RWPE1 (cell line): Measurements from ENCODE around the gene ERGIC3.

ENCODE experiments used
- CTCF ChIA-PET: fragments of 350-600 bp; sonication (Branson Sonifier 250); formaldehyde crosslinking; extraction: SDS; loops from one replicate; lab custom pipeline; 2021; lab: Yijun Ruan, JAX
- POLR2A ChIA-PET: fragments of 400-600 bp; formaldehyde crosslinking; extraction: SDS; loops from one replicate; lab custom pipeline; 2020; ENCODE audit warnings: antibody characterized with exemption; ENCODE audit not compliant: low non-redundant PET; lab: Yijun Ruan, JAX
- DNase-seq: peaks from one replicate; pipeline ENCODE4 v3.0.0; 2012; ENCODE audit warnings: low spot score
- H3K27ac ChIP-seq: fragments of 450-650 bp; 2 replicates; pipeline ENCODE4 v1.5.1; 2017
- TF ChIP-seq, protein P1 (sequence below): fragments of 450-650 bp; conservative IDR thresholded peaks from 2 replicates; pipeline ENCODE4 v1.5.1; 2017; ENCODE audit warnings: low read depth, mild to moderate bottlenecking

ERGIC3 gene

DNA sequence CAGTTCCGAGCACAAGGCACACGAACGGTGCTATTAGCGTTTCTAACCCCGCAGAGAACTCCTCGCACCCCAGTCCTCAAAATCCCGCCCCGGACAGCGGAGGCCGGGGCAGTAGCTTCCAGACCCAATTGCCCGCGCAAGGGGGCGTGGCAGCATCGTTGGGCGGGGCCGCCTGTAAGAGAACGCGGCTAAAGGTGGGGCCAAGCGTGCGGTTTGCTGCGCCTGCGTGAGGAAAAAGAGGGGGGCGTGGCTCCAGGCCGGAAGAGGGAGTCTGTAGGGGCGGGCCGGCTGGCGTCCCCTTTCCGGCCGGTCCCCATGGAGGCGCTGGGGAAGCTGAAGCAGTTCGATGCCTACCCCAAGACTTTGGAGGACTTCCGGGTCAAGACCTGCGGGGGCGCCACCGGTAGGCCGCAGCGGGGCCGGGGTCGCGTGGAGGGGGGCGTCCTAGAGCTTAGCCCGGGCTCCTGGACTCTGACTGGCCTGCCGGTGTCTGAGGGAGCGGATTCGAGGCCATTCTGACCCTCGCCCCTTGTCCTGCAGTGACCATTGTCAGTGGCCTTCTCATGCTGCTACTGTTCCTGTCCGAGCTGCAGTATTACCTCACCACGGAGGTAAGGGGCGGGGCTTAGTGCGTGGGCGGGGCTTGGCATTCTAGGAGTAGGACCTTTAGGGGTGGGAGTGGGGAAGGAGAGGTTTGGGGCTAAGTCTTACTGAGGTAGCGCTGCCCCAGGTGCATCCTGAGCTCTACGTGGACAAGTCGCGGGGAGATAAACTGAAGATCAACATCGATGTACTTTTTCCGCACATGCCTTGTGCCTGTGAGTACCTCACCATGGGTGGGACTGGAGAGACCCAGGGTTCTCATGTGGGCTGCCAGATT lies at the start of gene ERGIC3:
Gene ERGIC3, plus strand, starts transcription at position 296 of the 880 bp plus-strand sequence. Its CDS starts 20 bp downstream, at position 316.
- TF ChIP-seq, protein P1, sequence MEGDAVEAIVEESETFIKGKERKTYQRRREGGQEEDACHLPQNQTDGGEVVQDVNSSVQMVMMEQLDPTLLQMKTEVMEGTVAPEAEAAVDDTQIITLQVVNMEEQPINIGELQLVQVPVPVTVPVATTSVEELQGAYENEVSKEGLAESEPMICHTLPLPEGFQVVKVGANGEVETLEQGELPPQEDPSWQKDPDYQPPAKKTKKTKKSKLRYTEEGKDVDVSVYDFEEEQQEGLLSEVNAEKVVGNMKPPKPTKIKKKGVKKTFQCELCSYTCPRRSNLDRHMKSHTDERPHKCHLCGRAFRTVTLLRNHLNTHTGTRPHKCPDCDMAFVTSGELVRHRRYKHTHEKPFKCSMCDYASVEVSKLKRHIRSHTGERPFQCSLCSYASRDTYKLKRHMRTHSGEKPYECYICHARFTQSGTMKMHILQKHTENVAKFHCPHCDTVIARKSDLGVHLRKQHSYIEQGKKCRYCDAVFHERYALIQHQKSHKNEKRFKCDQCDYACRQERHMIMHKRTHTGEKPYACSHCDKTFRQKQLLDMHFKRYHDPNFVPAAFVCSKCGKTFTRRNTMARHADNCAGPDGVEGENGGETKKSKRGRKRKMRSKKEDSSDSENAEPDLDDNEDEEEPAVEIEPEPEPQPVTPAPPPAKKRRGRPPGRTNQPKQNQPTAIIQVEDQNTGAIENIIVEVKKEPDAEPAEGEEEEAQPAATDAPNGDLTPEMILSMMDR: no peak
- CTCF ChIA-PET: interaction anchor here (0.5 to 1.1 kb wide), 6 partner anchors 14 to 239 kb away, joined by 3 to 5 read pairs (median 4); no protein-coding TSS in a partner anchor
- peak; percentile 98 for DNase-seq
- POLR2A ChIA-PET: interaction anchor here (0.6 to 0.8 kb wide), 5 partner anchors 29 to 143 kb away, joined by 3 to 7 read pairs (median 3); no protein-coding TSS in a partner anchor
- peak within 1 kb of the TSS; percentile 81 for H3K27ac ChIP-seq

- TF ChIP-seq, protein P1: no peak
- CTCF ChIA-PET: no interaction called here
- POLR2A ChIA-PET: no interaction called here
- H3K27ac ChIP-seq: no peak overlapping the region
- no peak for DNase-seq
Observed at GRCh38 chr20:35492352-35492751, 49.5 kb upstream of the ERGIC3 start.

GRCh38 chr20:35496481-35496880 lies 45.4 kb upstream of the ERGIC3 start:
- TF ChIP-seq, protein P1: no peak
- no peak overlapping the region for H3K27ac ChIP-seq
- POLR2A ChIA-PET: interaction anchor here (0.5 kb wide), 1 partner anchor 44 kb away, joined by 3 read pairs; no protein-coding TSS in a partner anchor
- DNase-seq: no peak
- CTCF ChIA-PET: interaction anchor here (0.6 to 0.9 kb wide), 3 partner anchors 8 to 457 kb away, joined by 3 to 4 read pairs (median 3); partner anchors contain the start of gene SCAND1

- ChIA-PET POLR2A (no interaction called here), CTCF (interaction anchor here (0.7 to 1.3 kb wide), 3 partner anchors 8 to 98 kb away, joined by 3 read pairs; no protein-coding TSS in a partner anchor)
- no peak for DNase-seq
Observed at GRCh38 chr20:35497320-35497719, 44.6 kb upstream of the ERGIC3 start.

GRCh38 chr20:35497780-35498189 lies 44.1 kb upstream of the ERGIC3 start:
- ChIA-PET POLR2A (interaction anchor here (0.6 kb wide), 1 partner anchor 161 kb away, joined by 3 read pairs; no protein-coding TSS in a partner anchor), CTCF (interaction anchor here (0.6 to 3.1 kb wide), 4 partner anchors 8 to 251 kb away, joined by 3 to 16 read pairs (median 4); no protein-coding TSS in a partner anchor)
- no peak overlapping the region for H3K27ac ChIP-seq
- TF ChIP-seq, protein P1: no peak
- DNase-seq: no peak

More at GRCh38 chr20:35497320-35497719, 44.6 kb upstream of the ERGIC3 start:
- TF ChIP-seq, protein P1: no peak
- H3K27ac ChIP-seq: no peak overlapping the region

- TF ChIP-seq, protein P1: no peak
- CTCF ChIA-PET: interaction anchor here (0.6 to 3.1 kb wide), 2 partner anchors 13 to 18 kb away, joined by 3 to 16 read pairs; no protein-coding TSS in a partner anchor
- POLR2A ChIA-PET: no interaction called here
- H3K27ac ChIP-seq: no peak overlapping the region
- DNase-seq: no peak
Observed at GRCh38 chr20:35499271-35499670, 42.6 kb upstream of the ERGIC3 start.
